HCT116 (cell line): ENCODE measurements around the gene PCCA. TPM values are rescaled to one million over a fixed set of nuclear protein-coding genes. Genes with fewer than 3 reads are reported as not detected.

ENCODE experiments used
- ATAC-seq: fragments of 200-7000 bp; cut with Tn5 transposase; 2 replicates; pipeline ENCODE4 v1.9.1; 2020; ENCODE audit warnings: mild to moderate bottlenecking, moderate library complexity
- BruUV-seq: library from RNA; stranded (reverse); fragments of 400-500 nt; replicated peaks from 2 replicates; lab custom pipeline; 2021; lab: Mats Ljungman, UMichigan
- CTCF ChIA-PET: fragments of 300-600 bp; sonication (Branson Sonifier 250); formaldehyde crosslinking; loops from one replicate; lab custom pipeline; 2021; ENCODE audit warnings: antibody characterized with exemption; lab: Charles Lee
- POLR2A ChIA-PET: fragments of 300-600, 350-600 bp; sonication (Branson Sonifier 250); formaldehyde crosslinking; loops from one replicate; lab custom pipeline; 2021; ENCODE audit warnings: antibody characterized with exemption; lab: Charles Lee
- RAD21 ChIA-PET, 2 experiments: fragments of 300-600 bp; sonication (Branson Sonifier 250); formaldehyde crosslinking; loops; one replicate each; lab custom pipeline; 2023; ENCODE audit warnings: low total read pairs in 2 of 2; ENCODE audit not compliant: uncharacterized antibody in 2 of 2, unreplicated experiment in 2 of 2, low non-redundant PET in 1 of 2; lab: Charles Lee
- DNase-seq: peaks from one replicate; pipeline ENCODE4 v3.0.0-alpha.2; 2010; ENCODE audit warnings: low read depth, low spot score
- H2AFZ ChIP-seq: fragments of 200-600 bp; shearing (Covaris generic), sonication (generic); 2 replicates; pipeline ENCODE4 v1.6.1; 2017; ENCODE audit warnings: low read depth, mixed run types, mixed read lengths, antibody characterized with exemption, low read length; ENCODE audit not compliant: poor library complexity, severe bottlenecking
- H3K27ac ChIP-seq: 2 replicates; pipeline ENCODE4 v1.5.1; 2012; ENCODE audit warnings: low read depth, low read length
- H3K27me3 ChIP-seq: fragments of 200-600 bp; sonication (generic); 2 replicates; pipeline ENCODE4 v1.6.1; 2016; ENCODE audit warnings: mixed run types, low read length, mixed read lengths; ENCODE audit not compliant: insufficient read depth
- H3K36me3 ChIP-seq, 2 experiments: fragments of 200-500 bp in 1 of 2; fragments of 200-600 bp in 1 of 2; sonication (Bioruptor generic) in 1 of 2; sonication (generic) in 1 of 2; 2 replicates each; pipeline versions ENCODE4 v1.5.1 to v1.6.1; 2014 to 2016; ENCODE audit warnings: low read length in 2 of 2, inconsistent platforms in 1 of 2, mixed read lengths in 1 of 2, mixed run types in 1 of 2; ENCODE audit not compliant: insufficient read depth in 2 of 2, control insufficient read depth in 1 of 2
- H3K4me1 ChIP-seq, 2 experiments: fragments of 200-600 bp in 1 of 2; sonication (generic) in 1 of 2; 2 replicates each; pipeline versions ENCODE4 v1.5.1 to v1.6.1; 2012 to 2017; ENCODE audit warnings: low read length in 2 of 2, inconsistent platforms in 1 of 2, mild to moderate bottlenecking in 1 of 2, mixed read lengths in 1 of 2, mixed run types in 1 of 2, moderate library complexity in 1 of 2; ENCODE audit not compliant: insufficient read depth in 2 of 2, control insufficient read depth in 1 of 2
- H3K4me2 ChIP-seq: fragments of 200-600 bp; sonication (generic); 2 replicates; pipeline ENCODE4 v1.6.1; 2017; ENCODE audit warnings: mixed run types, low read length, mixed read lengths
- H3K4me3 ChIP-seq, 2 experiments: fragments of 200-600 bp in 1 of 2; sonication (generic) in 1 of 2; replicated peaks in 1 of 2; 2 replicates each; pipeline ENCODE4 v1.5.1; 2011 to 2016; ENCODE audit warnings: low read length in 2 of 2, control low read depth in 1 of 2, low read depth in 1 of 2, mild to moderate bottlenecking in 1 of 2, mixed read lengths in 1 of 2, mixed run types in 1 of 2
- H3K79me2 ChIP-seq: fragments of 200-600 bp; sonication (generic); 2 replicates; pipeline ENCODE4 v1.6.1; 2017; ENCODE audit warnings: mild to moderate bottlenecking, mixed run types, low read length, moderate library complexity, mixed read lengths; ENCODE audit not compliant: insufficient read depth
- H3K9ac ChIP-seq: fragments of 200-600 bp; sonication (generic); 2 replicates; pipeline ENCODE4 v1.6.1; 2016; ENCODE audit warnings: low read length, mixed read lengths
- H3K9me2 ChIP-seq: fragments of 200-600 bp; sonication (generic), shearing (Covaris generic); 2 replicates; pipeline ENCODE4 v1.6.1; 2017; ENCODE audit warnings: mixed run types, mild to moderate bottlenecking, moderate library complexity; ENCODE audit not compliant: insufficient read depth
- H3K9me3 ChIP-seq, 2 experiments: fragments of 200-500 bp in 1 of 2; fragments of 200-600 bp in 1 of 2; sonication (Bioruptor generic) in 1 of 2; sonication (generic) in 1 of 2; 2 replicates each; pipeline ENCODE4 v1.6.1; 2014 to 2017; ENCODE audit warnings: low read length in 2 of 2, mixed read lengths in 2 of 2, inconsistent platforms in 1 of 2, low read depth in 1 of 2, mild to moderate bottlenecking in 1 of 2, mixed run types in 1 of 2, moderate library complexity in 1 of 2; ENCODE audit not compliant: control insufficient read depth in 1 of 2, insufficient read depth in 1 of 2
- H4K20me1 ChIP-seq: fragments of 200-600 bp; sonication (generic), shearing (Covaris generic); 2 replicates; pipeline ENCODE4 v1.6.1; 2017; ENCODE audit warnings: mixed run types, mild to moderate bottlenecking, moderate library complexity; ENCODE audit not compliant: insufficient read depth
- ATF3 ChIP-seq: IDR thresholded peaks from 2 replicates; pipeline ENCODE4 v1.6.1; 2012
- CBX3 ChIP-seq: IDR thresholded peaks from 2 replicates; pipeline ENCODE4 v1.6.1; 2012; ENCODE audit warnings: low read depth
- CTCF ChIP-seq, 3 experiments: fragments of 200-600 bp in 1 of 3; sonication (generic) in 1 of 3; IDR thresholded peaks in 2 of 3; conservative IDR thresholded peaks in 1 of 3; 2 replicates each; pipeline ENCODE4 v1.5.1; 2012 to 2017; ENCODE audit warnings: low read depth in 2 of 3, low read length in 2 of 3, antibody characterized with exemption in 1 of 3, borderline replicate concordance in 1 of 3, control low read depth in 1 of 3, mild to moderate bottlenecking in 1 of 3, mixed read lengths in 1 of 3, mixed run types in 1 of 3, moderate library complexity in 1 of 3; ENCODE audit not compliant: insufficient read depth in 1 of 3
- EGR1 ChIP-seq: IDR thresholded peaks from 2 replicates; pipeline ENCODE4 v1.6.1; 2012; ENCODE audit warnings: low read depth
- FOSL1 ChIP-seq: IDR thresholded peaks from 2 replicates; pipeline ENCODE4 v1.6.1; 2012; ENCODE audit warnings: low read depth
- JUND ChIP-seq: IDR thresholded peaks from 2 replicates; pipeline ENCODE4 v1.6.1; 2012
- RAD21 ChIP-seq: IDR thresholded peaks from 2 replicates; pipeline ENCODE4 v1.6.1; 2012; ENCODE audit warnings: low read depth, mild to moderate bottlenecking
- REST ChIP-seq: IDR thresholded peaks from 2 replicates; pipeline ENCODE4 v1.6.1; 2012; ENCODE audit warnings: low read depth
- SP1 ChIP-seq: IDR thresholded peaks from 2 replicates; pipeline ENCODE4 v1.6.1; 2012; ENCODE audit warnings: low read depth
- SRF ChIP-seq: IDR thresholded peaks from 2 replicates; pipeline ENCODE4 v1.6.1; 2012; ENCODE audit warnings: low read depth
- TCF7L2 ChIP-seq: IDR thresholded peaks from 2 replicates; pipeline ENCODE4 v1.7.0; 2011; ENCODE audit warnings: borderline replicate concordance, inconsistent platforms; ENCODE audit not compliant: insufficient read depth, insufficient read length; ENCODE audit errors: extremely low read depth
- ZBTB33 ChIP-seq: IDR thresholded peaks from 2 replicates; pipeline ENCODE4 v1.6.1; 2011; ENCODE audit warnings: mild to moderate bottlenecking, low read length, moderate library complexity; ENCODE audit not compliant: insufficient replicate concordance; ENCODE audit errors: extremely low read depth
- intact Hi-C: fragments of 100-400 bp; cut with micrococcal nuclease; formaldehyde crosslinking; loops from 2 replicates; pipeline ENCODE4 v1.10.0; 2022
- total RNA-seq: library from RNA; stranded (reverse); gene quantifications from one replicate; pipeline ENCODE4 v1.2.1, GENCODE V29; 2021; ENCODE audit not compliant: unreplicated experiment

Gene PCCA
- total RNA-seq, 1 experiment from 2014 or later = 23.0 TPM

- Histone ChIP-seq H3K9me2 (no peaks in the 10 kb centered on the region), H2AFZ (no peak overlapping the region), H3K4me1 (no peaks in the 10 kb centered on the region), H3K36me3 (no peaks in the 10 kb centered on the region), H3K4me2 (no peak overlapping the region), H3K27ac (no peak overlapping the region), H3K9ac (no peak overlapping the region), H3K4me3 (no peak overlapping the region), H3K9me3 (no peaks in the 10 kb centered on the region)
- CTCF ChIA-PET = no interaction called here
- no peak for DNase-seq
- RAD21 ChIA-PET = no interaction called here
- TF ChIP-seq FOSL1 = no peak
- no peak for TF ChIP-seq REST
- no peak for TF ChIP-seq ATF3
- TF ChIP-seq SP1 = no peak
- TF ChIP-seq CBX3 = no peak
- TF ChIP-seq JUND = no peak
- TF ChIP-seq TCF7L2 = no peak
- TF ChIP-seq ZBTB33 = no peak
- no peak for TF ChIP-seq CTCF (IDR thresholded peaks at IDR 0.05 in 2 of 3, conservative IDR thresholded peaks at IDR 0.05 in 1 of 3; ENCODE audit: borderline replicate concordance in 1 of 3, insufficient read depth in 1 of 3, low read depth in 2 of 3, low read length in 2 of 3)
- no peak for TF ChIP-seq RAD21
- no peak for TF ChIP-seq EGR1
- TF ChIP-seq SRF = no peak
- TF ChIP-seq, all 23 proteins: peak for 0
- Histone ChIP-seq H4K20me1 (no peaks in the 10 kb centered on the region), H3K27me3 (no peaks in the 10 kb centered on the region), H3K79me2 (no peaks in the 10 kb centered on the region)
- ATAC-seq = no peak
- intact Hi-C loops = no loop called here
- no TSS peak for BruUV-seq
- POLR2A ChIA-PET = no interaction called here
Observed at GRCh38 chr13:100535426-100536135, 446.7 kb downstream of the PCCA start.
